Measurements from ENCODE around the gene EXO5.
"Not testable (repeated sequence)": the region's sequence is repeated elsewhere in the genome, so short reads cannot be mapped to it uniquely, and the experiment has no call there.

EXO5 gene

DNA sequence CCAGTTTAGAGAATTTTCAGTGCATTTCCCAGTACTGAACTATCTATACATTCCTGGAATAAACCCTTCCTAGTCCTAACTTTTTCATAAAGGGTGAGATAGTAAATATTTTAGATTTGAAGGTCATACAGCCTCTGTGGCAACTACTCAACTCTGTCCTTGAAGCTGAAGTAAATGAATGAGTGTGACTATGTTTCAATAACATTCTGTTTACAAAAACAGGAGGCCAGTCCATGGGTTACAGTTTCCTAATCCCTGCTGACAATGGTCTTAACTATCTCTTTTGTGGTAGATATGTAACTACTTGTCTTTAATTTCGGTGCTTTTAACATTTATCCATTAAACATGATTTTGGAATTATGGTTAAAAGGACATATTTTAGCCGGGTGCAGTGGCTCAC lies 27.2 kb downstream of the EXO5 start:
- H3K27ac ChIP-seq, result no peak overlapping the region
- no peak overlapping the region for H3K9ac ChIP-seq
- H3K79me2 ChIP-seq, result no peaks in the 10 kb centered on the region
- H3K4me3 ChIP-seq (ENCODE audit: low read depth, low read length), result no peak overlapping the region
- no peak overlapping the region for H3K4me2 ChIP-seq (ENCODE audit: low read length)
- H3K9me3 ChIP-seq (ENCODE audit: control insufficient read depth, low read length), result no peaks in the 10 kb centered on the region
- H2AFZ ChIP-seq, result no peak overlapping the region
- no peaks in the 10 kb centered on the region for H3K4me1 ChIP-seq
- no peaks in the 10 kb centered on the region for H3K27me3 ChIP-seq (ENCODE audit: control insufficient read depth, insufficient read depth, low read length)
- TF ChIP-seq, protein P1, sequence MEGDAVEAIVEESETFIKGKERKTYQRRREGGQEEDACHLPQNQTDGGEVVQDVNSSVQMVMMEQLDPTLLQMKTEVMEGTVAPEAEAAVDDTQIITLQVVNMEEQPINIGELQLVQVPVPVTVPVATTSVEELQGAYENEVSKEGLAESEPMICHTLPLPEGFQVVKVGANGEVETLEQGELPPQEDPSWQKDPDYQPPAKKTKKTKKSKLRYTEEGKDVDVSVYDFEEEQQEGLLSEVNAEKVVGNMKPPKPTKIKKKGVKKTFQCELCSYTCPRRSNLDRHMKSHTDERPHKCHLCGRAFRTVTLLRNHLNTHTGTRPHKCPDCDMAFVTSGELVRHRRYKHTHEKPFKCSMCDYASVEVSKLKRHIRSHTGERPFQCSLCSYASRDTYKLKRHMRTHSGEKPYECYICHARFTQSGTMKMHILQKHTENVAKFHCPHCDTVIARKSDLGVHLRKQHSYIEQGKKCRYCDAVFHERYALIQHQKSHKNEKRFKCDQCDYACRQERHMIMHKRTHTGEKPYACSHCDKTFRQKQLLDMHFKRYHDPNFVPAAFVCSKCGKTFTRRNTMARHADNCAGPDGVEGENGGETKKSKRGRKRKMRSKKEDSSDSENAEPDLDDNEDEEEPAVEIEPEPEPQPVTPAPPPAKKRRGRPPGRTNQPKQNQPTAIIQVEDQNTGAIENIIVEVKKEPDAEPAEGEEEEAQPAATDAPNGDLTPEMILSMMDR (IDR thresholded peaks at IDR 0.05), result no peak
- H3K36me3 ChIP-seq (ENCODE audit: control insufficient read depth, insufficient read depth, low read length), result no peaks in the 10 kb centered on the region

DNA sequence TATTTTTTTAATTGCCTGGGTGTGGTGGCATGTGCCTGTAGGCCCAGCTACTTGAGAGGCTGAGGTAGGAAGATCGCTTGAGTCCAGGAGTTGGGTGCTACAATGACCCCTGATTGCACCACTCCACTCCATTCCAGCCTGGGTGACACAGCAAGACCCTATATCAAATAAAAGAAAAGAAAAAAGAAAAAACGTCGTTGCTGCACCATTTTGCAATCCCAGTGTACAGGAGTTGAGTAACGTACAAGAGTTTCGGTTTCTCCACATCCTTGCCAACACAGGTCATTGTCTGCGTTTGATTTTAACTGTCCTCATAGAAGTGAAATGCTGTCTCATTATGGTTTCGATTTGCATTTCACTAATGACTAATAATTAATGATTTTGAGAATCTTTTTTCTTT lies 30.8 kb downstream of the EXO5 start:
- no peak overlapping the region for H3K4me2 ChIP-seq (ENCODE audit: low read length)
- TF ChIP-seq, protein P1 (IDR thresholded peaks at IDR 0.05), result no peak
- H3K36me3 ChIP-seq (ENCODE audit: control insufficient read depth, insufficient read depth, low read length), result no peaks in the 10 kb centered on the region

DNA sequence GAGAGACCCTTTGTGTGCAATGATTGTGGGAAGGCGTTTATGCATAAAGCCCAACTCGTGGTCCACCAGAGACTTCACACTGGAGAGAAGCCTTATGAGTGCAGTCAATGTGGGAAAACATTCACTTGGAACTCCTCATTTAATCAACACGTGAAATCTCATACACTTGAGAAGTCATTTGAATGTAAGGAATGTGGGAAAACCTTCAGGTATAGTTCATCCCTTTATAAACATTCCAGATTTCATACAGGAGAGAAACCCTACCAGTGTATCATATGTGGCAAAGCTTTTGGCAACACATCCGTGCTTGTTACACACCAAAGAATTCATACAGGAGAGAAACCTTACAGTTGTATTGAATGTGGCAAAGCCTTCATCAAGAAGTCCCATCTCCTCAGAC lies 38.4 kb downstream of the EXO5 start:
- no peak overlapping the region for H2AFZ ChIP-seq
- H3K27ac ChIP-seq, result no peak overlapping the region
- no peaks in the 10 kb centered on the region for H3K36me3 ChIP-seq (ENCODE audit: control insufficient read depth, insufficient read depth, low read length)
- TF ChIP-seq, protein P1 (IDR thresholded peaks at IDR 0.05), result no peak
- H3K4me2 ChIP-seq (ENCODE audit: low read length), result no peak overlapping the region
- no peaks in the 10 kb centered on the region for H3K27me3 ChIP-seq (ENCODE audit: control insufficient read depth, insufficient read depth, low read length)
- H3K4me3 ChIP-seq (ENCODE audit: low read depth, low read length), result no peak overlapping the region
- no peaks in the 10 kb centered on the region for H3K9me3 ChIP-seq (ENCODE audit: control insufficient read depth, low read length)
- H3K79me2 ChIP-seq, result no peaks in the 10 kb centered on the region
- H3K9ac ChIP-seq, result no peak overlapping the region
- H3K4me1 ChIP-seq, result no peaks in the 10 kb centered on the region

More for the DNA sequence above, 30.8 kb downstream of the EXO5 start:
- no peak overlapping the region for H3K9ac ChIP-seq
- no peak overlapping the region for H2AFZ ChIP-seq
- H3K27ac ChIP-seq, result no peak overlapping the region
- no peak overlapping the region for H3K4me3 ChIP-seq (ENCODE audit: low read depth, low read length)
- no peaks in the 10 kb centered on the region for H3K79me2 ChIP-seq
- H3K27me3 ChIP-seq (ENCODE audit: control insufficient read depth, insufficient read depth, low read length), result no peaks in the 10 kb centered on the region
- H3K4me1 ChIP-seq, result no peaks in the 10 kb centered on the region
- H3K9me3 ChIP-seq (ENCODE audit: control insufficient read depth, low read length), result no peaks in the 10 kb centered on the region

DNA sequence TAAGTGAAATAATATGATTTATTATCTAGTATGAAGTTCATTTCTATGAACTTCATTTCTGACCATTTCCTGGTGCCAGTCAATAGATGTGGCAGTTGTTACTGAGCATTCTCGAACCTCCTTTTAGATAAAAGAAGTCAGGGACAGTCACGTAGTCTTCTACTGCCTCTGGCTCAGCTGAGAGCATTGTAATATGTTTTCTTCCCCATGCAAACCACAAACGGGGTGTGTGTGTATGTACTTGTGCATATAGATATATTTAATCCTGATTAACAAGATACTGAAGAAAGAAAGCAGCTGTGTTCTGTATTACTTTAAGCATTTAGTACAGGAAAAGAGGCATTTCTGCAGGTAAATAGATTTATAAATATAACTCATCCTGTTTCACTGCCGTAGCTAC lies 44.5 kb downstream of the EXO5 start:
- H3K36me3 ChIP-seq (ENCODE audit: control insufficient read depth, insufficient read depth, low read length), result no peaks in the 10 kb centered on the region
- H3K27me3 ChIP-seq (ENCODE audit: control insufficient read depth, insufficient read depth, low read length), result no peaks in the 10 kb centered on the region
- no peak overlapping the region for H3K9ac ChIP-seq
- H3K9me3 ChIP-seq (ENCODE audit: control insufficient read depth, low read length), result no peaks in the 10 kb centered on the region
- no peaks in the 10 kb centered on the region for H3K79me2 ChIP-seq
- H2AFZ ChIP-seq, result no peak overlapping the region
- H3K4me1 ChIP-seq, result no peaks in the 10 kb centered on the region
- TF ChIP-seq, protein P1 (IDR thresholded peaks at IDR 0.05), result no peak
- H3K4me3 ChIP-seq (ENCODE audit: low read depth, low read length), result no peak overlapping the region
- no peak overlapping the region for H3K4me2 ChIP-seq (ENCODE audit: low read length)
- no peak overlapping the region for H3K27ac ChIP-seq

DNA sequence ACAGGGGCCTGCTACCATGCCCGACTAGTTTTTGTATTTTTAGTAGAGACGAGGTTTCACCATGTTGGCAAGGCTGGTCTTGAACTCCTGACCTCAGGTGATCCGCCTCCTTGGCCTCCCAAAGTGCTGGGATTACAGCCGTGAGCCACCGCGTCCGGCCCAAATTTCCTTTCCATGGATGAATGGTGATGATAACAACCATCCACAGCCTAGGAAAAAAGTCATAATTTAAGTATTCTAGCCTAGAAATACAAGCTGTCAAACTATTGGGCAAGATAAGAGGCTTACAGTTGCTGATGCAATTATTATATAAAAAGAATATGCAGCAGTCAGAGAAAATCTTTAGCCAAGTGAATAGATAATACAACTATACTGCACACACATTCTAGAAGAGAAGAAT lies 46.2 kb downstream of the EXO5 start:
- not testable (repeated sequence) for H3K36me3 ChIP-seq (ENCODE audit: control insufficient read depth, insufficient read depth, low read length); H3K27me3 ChIP-seq (ENCODE audit: control insufficient read depth, insufficient read depth, low read length); H3K79me2 ChIP-seq; H3K4me1 ChIP-seq; H3K4me2 ChIP-seq (ENCODE audit: low read length); H3K4me3 ChIP-seq (ENCODE audit: low read depth, low read length); H3K27ac ChIP-seq; H3K9ac ChIP-seq; H2AFZ ChIP-seq; H3K9me3 ChIP-seq (ENCODE audit: control insufficient read depth, low read length)

Measured in parathyroid adenoma (tissue), 2 donors.